LHCN-M2 (cell line): ENCODE data around the gene PPP6R2. TPM values are rescaled to one million over a fixed set of nuclear protein-coding genes. Genes with fewer than 3 reads are reported as not detected.

Experiments
- DNase-seq: peaks from one replicate; pipeline ENCODE4 v3.0.0-alpha.2; 2012; ENCODE audit warnings: low read depth
- polyA plus RNA-seq: library from polyadenylated mRNA; unstranded; fragments of >200 nt; gene quantifications from one replicate; pipeline ENCODE4 v1.2.1, GENCODE V29; 2012; ENCODE audit warnings: missing spikeins
- total RNA-seq: library from RNA; depleted of rRNA; stranded (reverse); fragments of >200 nt; gene quantifications from 2 replicates; pipeline ENCODE4 v1.2.3, GENCODE V29; 2014; rRNA removed

PPP6R2 gene
- total RNA-seq = 62.8 and 64.2 TPM in 2 replicates
- 27.7 TPM for polyA plus RNA-seq

GRCh38 chr22:50342651-50343540 lies at the start of gene PPP6R2:
TSS of gene PPP6R2 (plus strand) at chr22:50343327. CDS start at chr22:50393909, 50,582 bp downstream.
- peak; percentile 61 for DNase-seq

GRCh38 chr22:50293441-50294318 lies 49.4 kb upstream of the PPP6R2 start:
- peak; percentile 74 for DNase-seq

GRCh38 chr22:50294319-50294656 lies 48.8 kb upstream of the PPP6R2 start:
- DNase-seq = no peak

- DNase-seq = no peak
These were observed 46.3 kb upstream of the PPP6R2 start for GRCh38 chr22:50296658-50297490.

- no peak for DNase-seq
These were observed 45.4 kb upstream of the PPP6R2 start for GRCh38 chr22:50297510-50298265.

- DNase-seq = no peak
These were observed 44.9 kb upstream of the PPP6R2 start for GRCh38 chr22:50298266-50298637.

GRCh38 chr22:50298937-50299784 lies 44.0 kb upstream of the PPP6R2 start:
- DNase-seq = no peak

- DNase-seq = no peak
These were observed 43.1 kb upstream of the PPP6R2 start for GRCh38 chr22:50299785-50300619.

- DNase-seq = no peak
These were observed 42.4 kb upstream of the PPP6R2 start for GRCh38 chr22:50300620-50301257.

- no peak for DNase-seq
These were observed 41.5 kb upstream of the PPP6R2 start for GRCh38 chr22:50301581-50301991.

- no peak for DNase-seq
These were observed 41.0 kb upstream of the PPP6R2 start for GRCh38 chr22:50302041-50302541.

GRCh38 chr22:50302564-50302963 lies 40.6 kb upstream of the PPP6R2 start:
- no peak for DNase-seq

- DNase-seq = no peak
These were observed 39.6 kb upstream of the PPP6R2 start for GRCh38 chr22:50303515-50303847.

- no peak for DNase-seq
These were observed 39.1 kb upstream of the PPP6R2 start for GRCh38 chr22:50303848-50304527.

- peak; percentile 82 for DNase-seq
These were observed 38.4 kb upstream of the PPP6R2 start for GRCh38 chr22:50304528-50305392.

- DNase-seq = no peak
These were observed 37.7 kb upstream of the PPP6R2 start for GRCh38 chr22:50305393-50305922.
